HG03521 (cell line): ENCODE results near the gene BBX.
A peak's percentile ranks its signal among the peaks of the same experiment; 100 is the strongest.

ENCODE experiments used
- ATAC-seq: cut with Tn5 transposase; IDR thresholded peaks from one replicate; pipeline ENCODE4 v1.9.1; 2021; ENCODE audit warnings: mild to moderate bottlenecking, moderate library complexity; ENCODE audit not compliant: unreplicated experiment

The BBX gene

DNA sequence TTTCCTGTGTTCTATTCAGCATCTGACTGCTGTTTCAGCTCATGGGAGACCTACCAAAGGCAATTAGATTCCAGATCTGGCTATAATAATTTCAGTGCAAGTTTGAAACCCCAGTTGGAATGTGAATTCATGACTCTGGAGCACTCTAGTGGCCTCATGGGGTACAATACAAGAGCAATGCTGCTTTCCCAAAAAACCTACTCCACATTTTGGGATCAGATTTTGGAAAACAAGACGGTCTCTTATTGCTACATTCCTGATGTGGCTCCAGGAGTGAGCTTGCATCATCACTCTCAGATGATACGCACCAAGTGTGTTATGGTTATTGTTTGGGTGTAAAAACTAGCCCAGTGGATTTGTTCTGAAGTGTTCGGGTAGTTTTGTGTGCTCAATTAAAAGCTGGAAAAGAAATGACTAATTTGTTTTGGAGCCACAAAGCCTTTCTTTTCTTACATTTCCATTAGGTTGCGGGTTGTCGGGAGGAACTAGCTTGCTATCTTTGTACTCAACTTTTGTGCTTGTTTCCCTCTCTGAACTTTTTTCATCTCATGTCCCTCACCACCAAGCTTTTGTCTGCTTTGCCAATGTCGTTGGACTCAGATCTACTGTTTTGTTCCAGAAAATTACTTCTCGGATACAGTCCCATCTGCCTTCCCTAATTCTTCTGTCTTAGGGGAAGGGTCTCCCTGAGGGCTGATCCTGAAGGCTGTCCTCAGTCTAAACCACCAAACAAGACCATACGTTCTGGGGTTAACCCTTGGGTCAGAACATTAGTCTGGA is 272.1 kb downstream of the BBX start:
- ATAC-seq, result no peak

DNA sequence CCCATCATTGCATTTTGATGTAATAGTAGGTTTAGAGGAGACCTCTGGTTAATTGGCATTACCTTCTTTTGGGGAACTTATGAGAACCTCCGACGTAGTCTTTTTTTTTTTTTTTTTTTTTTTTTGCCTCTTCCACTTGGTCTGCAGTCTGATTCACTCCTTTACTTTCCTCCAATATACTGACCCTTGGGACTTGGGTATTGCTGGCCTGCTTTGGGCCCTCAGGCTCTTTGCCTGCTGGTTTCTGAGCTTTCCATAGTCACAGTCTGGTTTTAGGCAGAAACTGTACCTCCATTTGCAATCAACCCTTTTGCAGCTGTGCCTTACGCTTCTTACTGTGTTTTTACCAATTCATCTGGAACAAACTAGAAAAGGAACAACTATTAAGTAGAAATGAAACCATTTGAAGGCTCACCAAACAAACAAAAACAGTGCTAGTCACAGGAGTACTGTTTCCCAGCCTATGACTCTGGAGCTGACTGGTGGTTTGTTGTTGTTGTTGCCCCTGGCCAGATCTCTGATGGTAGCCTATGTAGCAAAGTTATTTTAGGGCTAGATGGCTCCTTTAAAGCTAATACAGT is 272.8 kb downstream of the BBX start:
- ATAC-seq, result no peak

DNA sequence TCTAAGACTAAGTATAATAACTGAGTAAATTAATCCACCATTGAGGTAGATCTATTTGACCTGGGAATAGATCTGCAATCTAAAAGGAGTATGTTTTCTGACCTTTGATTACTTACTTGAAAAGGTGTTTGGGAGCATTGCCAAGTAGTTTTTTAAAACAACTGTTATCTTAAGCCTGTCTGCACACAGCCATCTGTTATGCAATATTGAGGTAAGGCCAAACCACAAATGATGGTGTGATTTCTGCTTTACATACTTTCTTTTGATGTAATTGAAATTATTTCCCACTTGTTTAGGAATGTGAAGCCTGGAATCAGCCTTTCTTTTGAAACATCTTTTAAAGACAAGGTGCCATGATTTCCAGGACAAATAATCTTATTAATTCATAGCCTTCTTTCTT is 274.0 kb downstream of the BBX start:
- ATAC-seq, result no peak

DNA sequence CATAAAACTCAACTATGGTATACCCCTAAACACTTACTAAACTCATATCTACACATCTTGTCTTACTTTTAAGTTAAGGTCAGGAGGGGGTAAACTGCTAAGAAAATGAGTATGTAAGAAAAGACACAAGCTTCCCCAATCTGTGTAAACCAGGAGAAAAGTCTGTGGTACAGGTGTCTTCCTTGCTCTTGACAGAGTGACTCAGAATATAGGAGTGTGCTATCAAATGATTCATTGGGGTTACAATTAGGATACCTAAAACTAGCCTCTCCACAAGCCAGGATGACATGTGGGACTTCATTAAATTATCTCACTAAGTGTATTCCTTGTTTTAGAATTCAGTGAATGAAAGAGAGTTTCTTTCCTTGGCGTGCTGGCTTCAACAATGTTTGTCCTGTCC is 274.8 kb downstream of the BBX start:
- ATAC-seq, result no peak

DNA sequence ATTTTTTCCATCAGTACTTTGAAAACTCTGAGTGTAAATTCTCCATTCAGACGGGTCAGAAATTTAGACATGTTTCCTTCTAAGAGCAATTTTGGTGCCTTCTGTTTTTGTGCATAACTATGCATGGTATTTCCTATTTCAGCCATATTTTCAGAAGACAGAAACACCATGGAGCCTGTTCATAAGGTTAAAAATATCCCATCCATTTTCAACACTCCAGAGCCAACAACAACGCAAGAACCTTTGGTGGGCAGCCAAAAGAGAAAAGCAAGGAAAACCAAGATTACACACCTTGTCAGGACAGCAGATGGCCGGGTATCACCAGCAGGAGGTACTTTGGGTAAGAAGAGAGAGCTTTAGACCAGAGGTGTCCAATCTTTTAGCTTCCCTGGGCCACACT is 275.6 kb downstream of the BBX start:
- no peak for ATAC-seq

DNA sequence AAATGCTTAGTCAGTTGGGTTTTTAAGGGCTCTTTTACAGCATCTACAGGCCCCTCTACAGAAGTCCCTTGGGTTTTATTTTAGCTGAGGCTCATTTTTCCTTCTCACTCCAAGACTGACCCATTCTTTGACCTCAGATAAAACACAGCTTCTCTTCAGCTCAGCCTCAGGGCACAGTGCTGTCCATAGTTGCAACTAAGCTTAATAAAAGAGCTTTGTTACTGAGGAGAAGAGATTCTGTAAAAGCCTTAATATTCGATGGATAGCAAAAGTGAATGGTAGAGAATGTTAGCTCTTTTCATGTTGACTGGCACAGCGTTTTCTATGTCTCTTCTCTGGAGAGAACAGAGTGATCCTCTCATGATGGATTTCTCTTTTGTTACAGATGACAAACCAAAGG is 277.9 kb downstream of the BBX start:
- ATAC-seq, result no peak

DNA sequence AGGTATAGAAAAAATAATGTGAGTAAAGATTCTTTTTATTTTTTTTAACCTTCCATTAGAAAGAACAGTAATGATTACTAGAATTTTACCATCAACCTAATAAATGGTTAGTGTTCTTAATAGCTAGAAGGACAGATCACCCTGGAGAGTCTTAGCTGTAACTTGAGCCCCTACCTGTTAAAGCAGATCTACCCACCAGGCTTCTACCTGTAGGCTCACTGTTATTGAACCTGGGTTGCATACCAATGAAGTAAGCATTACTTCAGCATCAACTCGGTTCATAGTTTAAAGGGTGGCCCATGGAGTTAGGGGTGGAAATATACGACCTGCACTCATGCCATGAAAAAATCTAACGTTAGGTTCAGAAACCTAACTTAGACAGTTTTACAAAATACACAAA is 280.4 kb downstream of the BBX start:
- no peak for ATAC-seq

DNA sequence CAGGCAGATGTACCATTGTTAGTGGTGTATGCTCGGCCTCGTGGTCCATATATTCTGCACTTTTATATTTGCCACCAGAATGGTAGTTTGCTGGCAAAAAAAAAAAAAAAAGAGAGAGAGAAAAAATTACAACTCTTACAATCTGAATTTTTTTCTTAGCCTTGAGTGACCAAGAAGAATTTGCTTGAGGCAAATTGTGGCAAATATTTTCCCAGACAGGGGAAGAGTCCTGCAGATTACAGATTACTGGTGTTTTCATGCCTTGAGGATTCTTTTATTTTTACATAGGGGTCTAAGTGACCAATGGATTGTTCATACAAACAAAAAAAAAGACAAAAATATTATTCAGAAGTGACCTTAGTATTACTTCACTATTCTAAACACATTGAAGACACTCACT is 283.3 kb downstream of the BBX start:
- ATAC-seq, result no peak

DNA sequence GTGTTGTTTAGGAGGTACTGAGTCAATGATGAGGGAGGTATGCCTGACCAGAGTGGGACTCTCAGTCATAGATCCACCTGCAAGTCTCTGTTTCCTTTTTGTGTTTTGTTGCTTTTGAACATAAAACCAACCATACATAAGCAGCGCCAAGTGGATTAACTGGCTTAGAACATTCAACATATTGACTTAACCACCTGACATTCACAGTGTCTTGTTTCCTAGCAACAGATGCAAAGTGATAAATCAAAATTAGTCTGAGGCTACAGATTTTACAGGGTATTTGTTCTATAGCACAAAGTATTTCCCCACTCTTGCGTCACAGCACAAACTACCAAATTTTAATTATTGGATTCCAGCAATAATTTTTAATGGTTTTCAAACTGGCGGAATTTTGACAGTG is 283.8 kb downstream of the BBX start:
- no peak for ATAC-seq

DNA sequence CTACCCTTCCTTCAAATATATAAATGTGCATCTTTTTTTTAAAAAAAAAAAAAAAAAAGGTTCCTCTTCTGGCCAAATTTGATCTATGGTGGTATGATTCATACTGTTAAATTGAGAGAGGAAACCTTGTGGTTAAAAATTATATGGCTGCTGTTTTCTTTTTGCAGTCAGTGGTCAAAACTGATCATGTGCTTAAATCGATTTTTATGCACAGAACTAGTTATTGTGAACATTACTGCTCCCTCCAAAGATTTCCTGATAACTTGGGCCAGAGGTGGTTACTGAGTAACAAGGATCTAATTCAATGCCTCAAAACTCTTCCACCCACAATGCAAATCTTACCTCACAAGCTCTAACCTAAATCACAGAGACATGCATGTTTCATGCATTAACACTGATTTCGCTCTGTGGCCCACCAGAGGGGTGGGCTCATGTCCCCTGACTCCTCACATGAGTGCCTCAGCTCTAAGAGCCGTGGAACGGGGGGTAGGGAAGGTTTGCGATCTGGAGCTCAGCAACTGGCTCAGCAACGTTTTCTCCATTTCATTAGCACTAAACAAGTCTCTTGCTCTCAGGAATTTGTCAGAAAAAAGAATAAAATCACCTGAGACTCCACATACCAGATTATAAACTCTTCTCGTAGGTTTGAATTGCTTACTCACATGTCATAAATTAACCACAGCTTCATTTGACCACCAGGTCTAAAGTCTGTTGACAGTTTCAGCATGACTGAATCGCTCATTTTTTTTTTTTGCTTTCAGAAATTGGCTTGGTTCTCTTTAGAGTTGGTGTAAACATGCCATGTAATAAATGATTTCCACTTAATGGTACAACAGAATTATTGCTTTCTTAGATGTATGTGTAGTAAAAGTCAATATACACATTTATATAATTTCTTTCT is 287.7 kb downstream of the BBX start:
- peak; percentile 58 for ATAC-seq

DNA sequence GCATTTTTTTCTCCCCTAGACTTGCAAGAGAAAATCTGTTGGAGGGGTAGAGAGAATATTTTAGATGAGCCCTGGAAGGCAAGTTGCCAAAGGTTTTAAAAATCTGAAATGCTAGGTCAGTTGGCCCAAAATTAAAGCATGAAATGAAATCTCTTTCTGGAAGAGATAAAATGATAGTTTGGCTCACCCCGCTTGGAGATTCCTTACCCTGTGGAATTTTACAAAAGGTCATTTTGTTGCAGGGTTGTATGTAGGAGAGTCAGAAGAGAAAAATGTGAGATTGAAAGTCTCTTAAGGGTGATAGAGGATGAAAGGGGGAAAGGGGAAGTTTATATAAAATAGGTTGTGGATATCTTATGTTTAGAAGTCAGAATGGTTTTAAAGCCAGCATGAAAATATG is 290.3 kb downstream of the BBX start:
- no peak for ATAC-seq

DNA sequence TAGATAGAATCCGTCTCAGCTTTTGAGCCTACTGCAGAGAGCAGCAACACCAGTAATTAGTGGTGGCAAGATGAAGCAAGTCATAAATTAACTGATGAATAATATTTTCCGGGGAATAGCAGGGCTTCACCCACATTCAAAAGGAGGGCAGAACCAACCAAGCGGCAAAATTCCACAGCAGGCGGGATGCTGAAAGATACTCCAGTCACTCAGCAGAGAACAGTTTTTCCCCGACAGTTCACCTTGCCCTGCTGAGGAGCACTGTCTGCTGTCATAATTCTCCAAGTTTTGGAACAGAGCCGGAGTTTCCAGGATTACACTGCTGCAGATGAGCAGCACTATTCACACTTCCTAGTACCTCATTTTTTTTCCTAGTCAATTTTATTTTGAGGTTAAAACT is 293.3 kb downstream of the BBX start:
- no peak for ATAC-seq

DNA sequence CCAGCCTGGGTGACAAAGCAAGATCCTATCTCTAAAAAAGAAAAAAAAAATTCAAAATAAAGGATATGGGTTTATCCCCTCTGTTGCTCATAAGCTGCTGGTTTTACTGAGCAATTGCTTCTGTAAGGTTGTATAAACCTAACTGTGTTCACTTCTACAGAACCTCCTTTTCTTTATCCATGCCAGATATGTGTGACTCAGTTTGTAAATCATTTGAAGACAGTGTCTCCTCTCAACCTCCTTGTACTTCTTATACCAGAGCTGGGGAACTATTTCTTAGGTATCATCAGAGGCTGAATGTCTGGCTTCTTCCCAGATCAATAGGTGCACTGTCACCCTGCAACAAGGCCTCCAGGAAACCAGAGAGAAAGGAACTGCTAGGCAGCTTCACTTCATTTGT is 294.3 kb downstream of the BBX start:
- no peak for ATAC-seq

DNA sequence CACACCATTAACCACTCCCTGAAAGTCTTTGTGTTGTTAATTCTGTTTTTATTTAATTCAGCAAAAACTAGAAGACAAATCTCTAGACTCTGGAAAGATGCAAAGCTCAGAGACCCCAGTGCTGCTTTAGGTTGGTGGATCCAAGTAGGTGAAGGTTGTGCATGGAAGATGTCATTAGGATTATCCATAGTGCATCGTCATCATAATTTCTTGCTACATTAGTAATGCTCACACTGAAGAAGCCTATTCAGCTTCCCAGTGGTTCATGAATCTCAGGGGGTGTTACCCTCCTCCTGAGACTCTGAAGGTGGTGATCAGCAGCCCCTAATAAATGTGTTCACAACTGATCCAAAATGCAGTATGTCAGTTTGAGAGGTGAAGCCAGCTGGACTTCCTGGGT is 295.3 kb downstream of the BBX start:
- ATAC-seq, result no peak

DNA sequence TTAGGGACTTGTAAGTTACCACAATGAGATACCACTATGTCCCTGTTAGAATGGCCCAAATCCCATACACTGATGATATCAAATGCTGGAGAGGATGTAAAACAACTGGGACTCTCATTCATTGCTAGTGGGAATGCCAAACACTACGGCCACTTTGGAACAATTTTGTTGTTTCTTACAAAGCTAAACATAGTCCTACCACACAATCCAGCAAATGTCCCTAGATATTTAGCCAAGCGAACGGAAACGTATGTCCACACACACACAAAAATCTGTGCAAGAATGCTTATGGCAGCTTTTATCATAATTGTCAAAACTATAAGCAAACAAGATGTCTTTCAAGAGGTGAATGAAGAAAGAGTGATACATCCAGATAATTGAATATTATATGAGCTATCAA is 296.9 kb downstream of the BBX start:
- no peak for ATAC-seq

DNA sequence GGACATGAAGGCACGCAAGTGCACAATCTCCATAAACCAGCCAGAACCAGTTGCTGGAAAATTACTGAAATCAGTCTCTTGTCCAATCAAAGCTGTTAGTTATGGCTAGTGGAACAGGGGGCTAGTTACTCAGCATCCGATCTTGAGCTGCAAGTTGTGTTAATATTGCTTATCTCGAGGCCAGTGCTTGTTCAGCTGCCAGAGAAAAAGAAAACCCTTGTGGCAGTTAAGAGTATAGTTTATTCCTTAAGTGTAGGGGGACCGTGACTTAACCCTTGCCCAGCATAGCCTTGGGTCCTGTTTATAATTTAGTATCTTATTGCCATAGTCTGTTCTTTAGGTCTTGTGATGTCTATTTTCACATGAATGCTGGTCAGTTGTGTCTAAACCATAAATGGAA is 299.5 kb downstream of the BBX start:
- ATAC-seq, result no peak

DNA sequence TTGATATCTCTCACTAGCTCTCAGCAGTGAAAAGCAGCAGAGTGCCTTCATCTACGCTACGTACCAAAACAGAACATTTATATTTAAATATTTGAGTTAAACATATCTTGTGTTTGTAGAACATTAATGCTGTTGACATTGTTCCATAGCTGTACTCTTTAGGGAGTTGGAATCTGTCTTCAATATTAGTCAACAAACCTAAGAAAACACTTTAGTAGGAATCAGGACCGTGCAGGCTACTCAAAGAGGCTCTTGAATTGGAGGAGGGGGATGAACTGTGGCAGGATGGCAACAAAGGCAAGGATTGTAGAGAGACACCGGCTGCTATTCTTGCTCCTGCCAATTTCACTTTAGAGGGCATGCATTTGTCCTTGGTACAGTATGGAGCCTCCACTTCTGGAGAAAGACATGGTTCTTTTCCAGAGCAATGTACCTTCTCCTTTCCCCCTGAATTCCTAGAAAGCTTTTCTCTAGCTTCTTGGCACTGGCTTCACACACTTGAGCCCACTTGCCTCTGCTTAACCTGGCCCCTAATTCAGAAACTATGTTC is 302.1 kb downstream of the BBX start:
- no peak for ATAC-seq

DNA sequence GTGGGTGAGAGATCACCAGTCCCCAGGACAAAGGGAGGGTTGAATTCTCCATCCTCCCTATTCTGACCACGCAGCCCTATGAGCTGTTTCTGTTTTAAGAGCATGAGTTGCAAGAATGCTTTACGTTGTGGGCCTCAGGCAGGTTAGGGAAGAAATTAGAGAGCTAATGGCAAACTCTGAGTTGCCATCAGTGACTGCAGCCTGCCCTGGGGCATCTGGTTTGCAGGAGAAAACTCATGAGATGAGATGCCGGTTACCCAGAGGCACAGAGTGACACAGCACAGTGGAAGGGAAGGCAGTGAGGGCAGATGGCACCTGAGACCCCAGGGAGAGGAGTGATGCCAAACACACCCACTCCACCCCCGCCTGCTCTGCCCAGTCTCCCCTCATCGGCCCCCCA is 302.8 kb downstream of the BBX start:
- ATAC-seq, result no peak

DNA sequence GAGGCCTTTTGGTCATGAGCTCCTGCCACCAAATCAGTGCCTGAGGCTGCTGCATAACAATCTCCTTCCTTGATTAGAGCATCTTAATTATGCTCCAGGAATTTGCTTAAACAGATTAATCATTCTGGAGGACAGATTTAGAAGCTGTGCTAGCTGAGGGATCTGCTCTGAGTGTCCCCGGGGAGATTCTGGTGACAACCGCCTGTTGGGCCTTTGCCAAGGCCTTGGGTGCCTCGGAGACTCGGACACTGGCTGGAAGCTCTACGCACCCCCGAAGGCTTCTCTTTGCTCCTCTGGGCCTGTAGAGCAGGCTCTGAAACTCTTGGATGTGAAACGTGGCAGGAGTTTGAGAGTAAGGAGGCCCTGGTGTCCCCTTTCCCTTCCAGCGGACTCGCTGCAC is 304.0 kb downstream of the BBX start:
- ATAC-seq, result no peak

DNA sequence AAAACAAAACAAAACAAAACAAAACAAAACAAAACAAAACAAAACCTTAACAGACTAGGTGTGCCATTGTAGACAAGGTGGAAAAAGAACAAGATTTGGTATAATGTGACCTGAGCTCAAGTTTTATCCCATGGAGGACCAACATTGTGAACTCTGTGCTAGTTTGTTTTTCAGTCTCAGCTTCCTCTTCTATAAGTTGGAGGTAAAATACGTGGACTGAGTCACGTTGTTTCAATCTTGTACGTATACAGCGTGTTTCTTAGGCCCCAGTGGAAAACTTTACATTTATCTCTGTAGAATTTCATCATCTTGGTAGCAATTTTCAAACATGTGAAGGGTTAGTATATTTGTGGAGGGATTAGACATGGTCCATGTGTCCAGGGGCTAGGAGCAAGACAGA is 306.4 kb downstream of the BBX start:
- ATAC-seq, result no peak

DNA sequence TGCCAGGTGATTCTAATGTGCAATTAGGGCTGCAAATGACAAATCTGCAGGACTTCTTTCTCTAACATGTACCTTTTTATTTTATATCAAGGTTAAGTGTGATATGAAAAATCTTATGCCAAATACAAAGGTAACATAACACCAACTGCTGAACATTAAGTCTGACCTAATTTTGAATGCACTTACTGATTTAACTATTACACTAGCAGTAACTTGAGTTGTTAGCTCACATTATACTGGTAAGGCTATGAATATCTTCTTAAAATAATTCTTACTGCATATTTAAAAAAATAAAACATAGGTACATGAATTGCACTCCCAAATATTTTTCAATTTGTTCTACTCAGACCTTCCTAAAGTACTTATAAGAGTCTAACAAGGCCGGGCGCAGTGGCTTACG is 308.8 kb downstream of the BBX start:
- no peak for ATAC-seq

DNA sequence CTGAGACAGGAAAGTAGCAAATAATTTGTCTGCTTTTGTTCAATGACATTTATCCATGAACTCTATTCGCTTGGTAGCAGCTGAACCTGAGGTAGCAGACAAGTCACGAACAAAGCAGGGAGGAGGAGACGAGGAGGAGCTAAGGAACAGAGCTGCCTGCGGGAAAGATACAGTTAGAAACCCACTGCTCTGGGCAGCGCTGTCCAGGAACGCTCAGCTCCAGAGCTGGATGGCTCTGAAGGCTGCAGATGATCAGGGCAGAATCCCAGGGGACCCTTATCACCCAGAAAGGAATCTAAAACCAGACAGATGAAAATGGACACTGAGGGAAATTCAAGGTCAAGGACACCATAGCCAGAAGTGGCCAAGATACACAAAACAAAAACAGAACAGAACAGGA is 310.3 kb downstream of the BBX start:
- ATAC-seq, result no peak
